Tibial nerve (tissue), 4 donors: Measurements from ENCODE around the gene RAB30. TPM values are rescaled to one million over a fixed set of nuclear protein-coding genes. Genes with fewer than 3 reads are reported as not detected.
A peak's percentile ranks its signal among the peaks of the same experiment; 100 is the strongest.

Source experiments
- DNase-seq, 2 donors: peaks; one replicate each; pipeline ENCODE4 v3.0.0-alpha.2; 2019; ENCODE audit warnings: low spot score in 2 of 2
- H3K27ac ChIP-seq, 4 donors: fragments of 200-600 bp; sonication (generic) in 3 of 4; one replicate each; pipeline ENCODE4 v1.5.1; 2017 to 2019; ENCODE audit warnings: mild to moderate bottlenecking in 1 of 4
- H3K27me3 ChIP-seq, 2 donors: fragments of 200-600 bp; sonication (generic) in 1 of 2; one replicate each; pipeline versions ENCODE4 v1.5.1 to v1.6.0; 2017 to 2019
- H3K36me3 ChIP-seq, 3 donors: fragments of 200-600 bp; sonication (generic); one replicate each; pipeline ENCODE4 v1.5.1; 2018 to 2019
- H3K4me1 ChIP-seq, 4 donors: fragments of 200-600 bp; sonication (generic) in 3 of 4; one replicate each; pipeline ENCODE4 v1.5.1; 2017 to 2019
- H3K4me3 ChIP-seq, 4 donors: fragments of 200-600 bp; sonication (generic) in 3 of 4; one replicate each; pipeline ENCODE4 v1.5.1; 2017 to 2019; ENCODE audit warnings: mild to moderate bottlenecking in 1 of 4, moderate library complexity in 1 of 4
- H3K9me3 ChIP-seq, 4 donors: fragments of 200-600 bp; sonication (generic) in 3 of 4; one replicate each; pipeline ENCODE4 v1.5.1; 2017 to 2019
- CTCF ChIP-seq, 5 experiments: fragments of 200-600 bp in 3 of 5; fragments of 450-650 bp in 2 of 5; sonication (generic) in 3 of 5; IDR thresholded peaks; one replicate each; pipeline ENCODE4 v1.5.1; 2016 to 2019; ENCODE audit warnings: antibody characterized with exemption in 5 of 5, mild to moderate bottlenecking in 3 of 5, moderate library complexity in 2 of 5
- EP300 ChIP-seq, 2 donors: sonication (generic); formaldehyde crosslinking; IDR thresholded peaks; one replicate each; pipeline ENCODE4 v1.6.1; 2017; ENCODE audit warnings: antibody characterized with exemption in 2 of 2, mild to moderate bottlenecking in 1 of 2
- POLR2A ChIP-seq, 2 donors: fragments of 450-650 bp; IDR thresholded peaks; one replicate each; pipeline ENCODE4 v1.6.1; 2017; ENCODE audit warnings: antibody characterized with exemption in 2 of 2, mild to moderate bottlenecking in 2 of 2, moderate library complexity in 2 of 2
- WGBS, 2 donors: methylation state at CpG; one replicate each; pipeline ENCODE4 v1.1.5; 2018; 5-methylcytosine and 5-hydroxymethylcytosine counted together
- total RNA-seq, 4 donors: library from RNA; depleted of rRNA; stranded (reverse); fragments of >200 nt; gene quantifications; one replicate each; pipeline ENCODE4 v1.1.0, GENCODE V29; 2016

RAB30 gene
- total RNA-seq, 4 donors from 2014 or later, result 19.8 to 50.4 (median 31.2) TPM

DNA sequence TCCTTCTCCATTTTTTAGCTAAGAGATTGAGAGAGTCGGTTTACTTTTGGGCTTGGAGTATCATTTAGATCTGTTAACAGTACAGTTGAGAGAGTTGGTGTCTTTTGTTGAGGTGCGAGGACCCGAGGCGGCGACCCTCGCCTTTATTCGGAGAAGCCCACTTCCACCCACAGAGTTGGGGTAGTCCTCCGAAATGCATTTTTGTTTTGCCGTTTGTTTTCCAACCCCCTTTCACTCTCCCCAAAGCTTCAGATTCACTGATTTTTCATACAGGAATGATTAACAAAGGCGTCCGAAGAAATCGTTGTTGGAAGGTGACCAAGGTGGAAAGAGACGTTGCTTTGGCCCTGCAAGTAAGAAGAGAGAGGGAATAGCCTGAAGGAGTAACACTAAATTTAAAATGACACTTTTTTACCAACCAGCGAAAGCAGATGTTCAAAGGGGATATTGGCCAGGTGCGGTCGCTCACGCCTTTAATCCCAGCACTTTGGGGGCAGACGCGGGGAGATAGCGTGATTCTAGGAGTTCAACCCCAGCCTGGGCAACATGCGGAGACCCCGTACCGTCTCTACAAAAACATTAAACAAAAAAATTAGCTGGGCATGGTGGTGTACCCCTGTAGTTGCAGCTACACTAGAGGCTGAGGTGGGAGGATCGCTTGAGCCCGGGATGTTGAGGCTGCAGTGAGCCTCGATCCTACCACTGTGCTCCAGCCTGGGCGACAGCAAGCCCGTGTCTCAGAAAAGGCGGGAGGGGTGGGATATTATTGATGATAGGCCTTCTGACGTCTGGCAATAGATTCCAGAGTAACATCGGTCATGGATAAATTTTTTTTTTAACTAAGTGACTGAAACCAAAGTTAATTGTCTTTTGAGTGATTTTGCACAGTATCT, 899 bp upstream of the RAB30 start:
- Histone ChIP-seq H3K36me3 (peaks cover 0 to 20% (median 3%) of the 10 kb centered on the region in 3 donors), H3K27ac (peak overlapping the region; percentile 91 to 97 (median 94)), H3K9me3 (no peaks in the 10 kb centered on the region), H3K27me3 (no peaks in the 10 kb centered on the region), H3K4me3 (peak overlapping the region; percentile 73 to 84 (median 76)), H3K4me1 (peaks cover 0 to 48% (median 24%) of the 10 kb centered on the region in 4 donors)
- no peak for DNase-seq
- no peak for TF ChIP-seq EP300 (IDR thresholded peaks at IDR 0.05)
- no peak for TF ChIP-seq POLR2A (IDR thresholded peaks at IDR 0.05)
- TF ChIP-seq CTCF (IDR thresholded peaks at IDR 0.05), result no peak
- 13 to 14% methylated on average over 31 of the region's 31 CpGs for WGBS, 2 donors

- WGBS, 2 donors, result 0% methylated on average over 22 of the region's 22 CpGs
- peak in 1 of 2 donors; percentile 22 for DNase-seq
- Histone ChIP-seq H3K27ac (peak overlapping the region; percentile 91 to 97 (median 92)), H3K36me3 (peaks cover 0 to 9% (median 3%) of the 10 kb centered on the region in 3 donors), H3K4me3 (peak overlapping the region; percentile 51 to 84 (median 76)), H3K27me3 (no peaks in the 10 kb centered on the region), H3K4me1 (peaks cover 0 to 58% (median 24%) of the 10 kb centered on the region in 4 donors), H3K9me3 (no peaks in the 10 kb centered on the region)
- TF ChIP-seq POLR2A (IDR thresholded peaks at IDR 0.05), result no peak
- TF ChIP-seq CTCF (IDR thresholded peaks at IDR 0.05), result no peak
- no peak for TF ChIP-seq EP300 (IDR thresholded peaks at IDR 0.05)
Measured at GRCh38 chr11:83070731-83071566, 748 bp downstream of the RAB30 start.

GRCh38 chr11:83070044-83070701, 1.5 kb downstream of the RAB30 start:
- Histone ChIP-seq H3K9me3 (no peaks in the 10 kb centered on the region), H3K27me3 (no peaks in the 10 kb centered on the region), H3K27ac (peak overlapping the region; percentile 91 to 97 (median 92)), H3K4me3 (peak overlapping the region; percentile 51 to 84 (median 76)), H3K4me1 (peaks cover 0 to 66% (median 24%) of the 10 kb centered on the region in 4 donors), H3K36me3 (peaks cover 0 to 9% (median 3%) of the 10 kb centered on the region in 3 donors)
- WGBS, 2 donors, result 17 to 18% methylated on average over 3 of the region's 3 CpGs
- no peak for TF ChIP-seq EP300 (IDR thresholded peaks at IDR 0.05)
- TF ChIP-seq CTCF (IDR thresholded peaks at IDR 0.05), result no peak
- TF ChIP-seq POLR2A (IDR thresholded peaks at IDR 0.05), result no peak
- no peak for DNase-seq

GRCh38 chr11:83069441-83070043, 2.2 kb downstream of the RAB30 start:
- H3K4me1 ChIP-seq, result peaks cover 0 to 67% (median 24%) of the 10 kb centered on the region in 4 donors
- peak overlapping the region in 1 of 4 donors; percentile 78 for H3K4me3 ChIP-seq
- H3K27ac ChIP-seq, result peak overlapping the region; percentile 91 to 97 (median 92)
- H3K9me3 ChIP-seq, result no peaks in the 10 kb centered on the region
- H3K36me3 ChIP-seq, result peaks cover 0 to 5% (median 2%) of the 10 kb centered on the region in 3 donors
- H3K27me3 ChIP-seq, result no peaks in the 10 kb centered on the region
- no peak for DNase-seq
- TF ChIP-seq CTCF (IDR thresholded peaks at IDR 0.05) (no peak), EP300 (IDR thresholded peaks at IDR 0.05) (no peak), POLR2A (IDR thresholded peaks at IDR 0.05) (no peak)
